SK-N-SH treated with all-trans-retinoic acid at 6 μM for 48 hours (cell line): ENCODE results near the gene CCDC6.

Experiments
- ATAC-seq: fragments of 200-7000 bp; cut with Tn5 transposase; 3 replicates; pipeline ENCODE4 v1.9.1; 2020; ENCODE audit warnings: mild to moderate bottlenecking, moderate library complexity
- ARNTL ChIP-seq: fragments of 450-650 bp; formaldehyde crosslinking; IDR thresholded peaks from 2 replicates; pipeline ENCODE4 v1.5.0; 2020; ENCODE audit warnings: low read depth, mild to moderate bottlenecking, moderate library complexity, borderline replicate concordance
- BACH2 ChIP-seq: fragments of 250-450 bp; sonication (Bioruptor Pico); IDR thresholded peaks from 2 replicates; pipeline ENCODE4 v1.9.0; 2021; ENCODE audit warnings: mild to moderate bottlenecking, borderline replicate concordance
- CREB5 ChIP-seq: fragments of 250-450 bp; sonication (Bioruptor Pico); IDR thresholded peaks from 2 replicates; pipeline ENCODE4 v1.5.1; 2020; ENCODE audit warnings: low read depth, mild to moderate bottlenecking, moderate library complexity
- CSDC2 ChIP-seq: fragments of 250-450 bp; sonication (Bioruptor Pico); IDR thresholded peaks from 2 replicates; pipeline ENCODE4 v1.5.0; 2020; ENCODE audit warnings: mild to moderate bottlenecking, moderate library complexity
- CSRNP3 ChIP-seq: fragments of 250-450 bp; sonication (Bioruptor Pico); IDR thresholded peaks from 2 replicates; pipeline ENCODE4 v1.5.1; 2021; ENCODE audit warnings: mild to moderate bottlenecking, moderate library complexity
- ESRRG ChIP-seq: fragments of 250-450 bp; sonication (Bioruptor Pico); IDR thresholded peaks from 2 replicates; pipeline ENCODE4 v1.6.1; 2021; ENCODE audit warnings: mild to moderate bottlenecking
- GLIS3 ChIP-seq: fragments of 250-450 bp; sonication (Bioruptor Pico); IDR thresholded peaks from 2 replicates; pipeline ENCODE4 v1.5.0; 2020; ENCODE audit warnings: mild to moderate bottlenecking, moderate library complexity
- ISL1 ChIP-seq: fragments of 250-450 bp; sonication (Bioruptor Pico); IDR thresholded peaks from 2 replicates; pipeline ENCODE4 v2.1.2; 2022; ENCODE audit warnings: mild to moderate bottlenecking, moderate library complexity
- OSR1 ChIP-seq: fragments of 250-450 bp; sonication (Bioruptor Pico); IDR thresholded peaks from 2 replicates; pipeline ENCODE4 v1.8.0; 2022; ENCODE audit warnings: moderate library complexity, mild to moderate bottlenecking, inconsistent platforms
- PATZ1 ChIP-seq: fragments of 250-450 bp; sonication (Bioruptor Pico); IDR thresholded peaks from 2 replicates; pipeline ENCODE4 v1.8.0; 2020; ENCODE audit warnings: mild to moderate bottlenecking, moderate library complexity, borderline replicate concordance
- POU6F1 ChIP-seq: fragments of 250-450 bp; sonication (Bioruptor Pico); IDR thresholded peaks from 2 replicates; pipeline ENCODE4 v1.8.0; 2021; ENCODE audit warnings: low read depth, mild to moderate bottlenecking, moderate library complexity, borderline replicate concordance
- PPARA ChIP-seq: fragments of 250-450 bp; sonication (Bioruptor Pico); IDR thresholded peaks from 2 replicates; pipeline ENCODE4 v1.5.0; 2020; ENCODE audit warnings: mild to moderate bottlenecking, borderline replicate concordance
- SNAI2 ChIP-seq: fragments of 250-450 bp; sonication (Bioruptor Pico); IDR thresholded peaks from 2 replicates; pipeline ENCODE4 v1.5.0; 2020; ENCODE audit warnings: mild to moderate bottlenecking, moderate library complexity
- TCF4 ChIP-seq: fragments of 250-450 bp; sonication (Bioruptor Pico); IDR thresholded peaks from 2 replicates; pipeline ENCODE4 v1.8.0; 2021; ENCODE audit warnings: mild to moderate bottlenecking, moderate library complexity, borderline replicate concordance
- TOX ChIP-seq: fragments of 250-450 bp; sonication (Bioruptor Pico); IDR thresholded peaks from 2 replicates; pipeline ENCODE4 v1.8.0; 2021; ENCODE audit warnings: mild to moderate bottlenecking, moderate library complexity, borderline replicate concordance
- TSHZ2 ChIP-seq: fragments of 250-450 bp; sonication (Bioruptor Pico); IDR thresholded peaks from 2 replicates; pipeline ENCODE4 v1.5.0; 2020; ENCODE audit warnings: mild to moderate bottlenecking, moderate library complexity
- ZC3H10 ChIP-seq: fragments of 250-450 bp; sonication (Bioruptor Pico); IDR thresholded peaks from 2 replicates; pipeline ENCODE4 v1.5.1; 2021; ENCODE audit warnings: mild to moderate bottlenecking, moderate library complexity
- ZFP3 ChIP-seq: fragments of 250-450 bp; sonication (Bioruptor Pico); IDR thresholded peaks from 2 replicates; pipeline ENCODE4 v1.5.0; 2020; ENCODE audit warnings: mild to moderate bottlenecking, moderate library complexity
- ZFP30 ChIP-seq: fragments of 450-650 bp; formaldehyde crosslinking; IDR thresholded peaks from 2 replicates; pipeline ENCODE4 v1.5.0; 2022; ENCODE audit warnings: mild to moderate bottlenecking, moderate library complexity
- ZNF565 ChIP-seq: fragments of 450-650 bp; formaldehyde crosslinking; conservative IDR thresholded peaks from 2 replicates; pipeline ENCODE4 v1.5.0; 2020; ENCODE audit warnings: low read depth, mild to moderate bottlenecking, moderate library complexity
- ZNF70 ChIP-seq: fragments of 450-650 bp; formaldehyde crosslinking; IDR thresholded peaks from 2 replicates; pipeline ENCODE4 v1.5.0; 2020; ENCODE audit warnings: mild to moderate bottlenecking, moderate library complexity
- ZNF8 ChIP-seq: fragments of 450-650 bp; formaldehyde crosslinking; IDR thresholded peaks from 2 replicates; pipeline ENCODE4 v1.5.0; 2020; ENCODE audit warnings: mild to moderate bottlenecking, moderate library complexity

Gene CCDC6

GRCh38 chr10:59864141-59864962 lies 42.0 kb downstream of the CCDC6 start:
- TF ChIP-seq ISL1 (no peak), ZNF70 (no peak), GLIS3 (CRISPR knock-in tag) (no peak), PPARA (CRISPR knock-in tag) (no peak), TCF4 (no peak), BACH2 (no peak), ESRRG (CRISPR knock-in tag) (no peak), TSHZ2 (CRISPR knock-in tag) (no peak), ZFP30 (CRISPR knock-in tag) (no peak), SNAI2 (CRISPR knock-in tag) (no peak), CREB5 (CRISPR knock-in tag) (no peak), PATZ1 (CRISPR knock-in tag) (no peak), CSDC2 (no peak)
- ATAC-seq, result no peak

- no peak for ATAC-seq
- TF ChIP-seq ZFP3 (CRISPR knock-in tag), result no peak
- TF ChIP-seq OSR1, result no peak
- TF ChIP-seq CSRNP3, result no peak
- TF ChIP-seq ISL1, result no peak
- no peak for TF ChIP-seq ZFP30 (CRISPR knock-in tag)
- TF ChIP-seq TCF4, result no peak
- TF ChIP-seq ZNF8 (CRISPR knock-in tag), result no peak
These were observed 46.8 kb downstream of the CCDC6 start for GRCh38 chr10:59859570-59859969.

GRCh38 chr10:59857921-59858320 lies 48.4 kb downstream of the CCDC6 start:
- peak; percentile 45 for ATAC-seq
- TF ChIP-seq ZNF70, result no peak
- no peak for TF ChIP-seq ZC3H10
- no peak for TF ChIP-seq BACH2
- TF ChIP-seq POU6F1, result no peak
- no peak for TF ChIP-seq PATZ1 (CRISPR knock-in tag)
- TF ChIP-seq TSHZ2 (CRISPR knock-in tag), result no peak
- no peak for TF ChIP-seq CSRNP3
- TF ChIP-seq OSR1, result no peak
- TF ChIP-seq ARNTL (CRISPR knock-in tag), result no peak
- no peak for TF ChIP-seq ZNF565
- no peak for TF ChIP-seq SNAI2 (CRISPR knock-in tag)
- TF ChIP-seq TOX (CRISPR knock-in tag), result no peak
- TF ChIP-seq, all 23 proteins: peak for 0
